A673 (cell line): ENCODE data around the gene GMIP.
"Not testable (repeated sequence)": the region's sequence is repeated elsewhere in the genome, so short reads cannot be mapped to it uniquely, and the experiment has no call there.

Experiments
- EZH2 ChIP-seq: fragments of 200-600 bp; sonication (generic); IDR thresholded peaks from 2 replicates; pipeline ENCODE4 v1.6.1; 2017; ENCODE audit warnings: borderline replicate concordance, low read depth, mild to moderate bottlenecking, mixed read lengths, antibody characterized with exemption, low read length; ENCODE audit not compliant: poor library complexity, severe bottlenecking
- TF ChIP-seq, protein P1 (sequence below): fragments of 300-800, 200-600 bp; sonication (generic); conservative IDR thresholded peaks from 2 replicates; pipeline ENCODE4 v1.5.1; 2017; ENCODE audit warnings: low read depth, mild to moderate bottlenecking, antibody characterized with exemption, low read length, moderate library complexity, mixed read lengths

- TF ChIP-seq, protein P1, sequence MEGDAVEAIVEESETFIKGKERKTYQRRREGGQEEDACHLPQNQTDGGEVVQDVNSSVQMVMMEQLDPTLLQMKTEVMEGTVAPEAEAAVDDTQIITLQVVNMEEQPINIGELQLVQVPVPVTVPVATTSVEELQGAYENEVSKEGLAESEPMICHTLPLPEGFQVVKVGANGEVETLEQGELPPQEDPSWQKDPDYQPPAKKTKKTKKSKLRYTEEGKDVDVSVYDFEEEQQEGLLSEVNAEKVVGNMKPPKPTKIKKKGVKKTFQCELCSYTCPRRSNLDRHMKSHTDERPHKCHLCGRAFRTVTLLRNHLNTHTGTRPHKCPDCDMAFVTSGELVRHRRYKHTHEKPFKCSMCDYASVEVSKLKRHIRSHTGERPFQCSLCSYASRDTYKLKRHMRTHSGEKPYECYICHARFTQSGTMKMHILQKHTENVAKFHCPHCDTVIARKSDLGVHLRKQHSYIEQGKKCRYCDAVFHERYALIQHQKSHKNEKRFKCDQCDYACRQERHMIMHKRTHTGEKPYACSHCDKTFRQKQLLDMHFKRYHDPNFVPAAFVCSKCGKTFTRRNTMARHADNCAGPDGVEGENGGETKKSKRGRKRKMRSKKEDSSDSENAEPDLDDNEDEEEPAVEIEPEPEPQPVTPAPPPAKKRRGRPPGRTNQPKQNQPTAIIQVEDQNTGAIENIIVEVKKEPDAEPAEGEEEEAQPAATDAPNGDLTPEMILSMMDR: not testable (repeated sequence)
- not testable (repeated sequence) for TF ChIP-seq EZH2
Measured at GRCh38 chr19:19665420-19665948, 22.0 kb upstream of the GMIP start.
